ENCODE measurements around the gene RPH3AL. TPM values are rescaled to one million over a fixed set of nuclear protein-coding genes. Genes with fewer than 3 reads are reported as not detected.

Gene RPH3AL, protein sequence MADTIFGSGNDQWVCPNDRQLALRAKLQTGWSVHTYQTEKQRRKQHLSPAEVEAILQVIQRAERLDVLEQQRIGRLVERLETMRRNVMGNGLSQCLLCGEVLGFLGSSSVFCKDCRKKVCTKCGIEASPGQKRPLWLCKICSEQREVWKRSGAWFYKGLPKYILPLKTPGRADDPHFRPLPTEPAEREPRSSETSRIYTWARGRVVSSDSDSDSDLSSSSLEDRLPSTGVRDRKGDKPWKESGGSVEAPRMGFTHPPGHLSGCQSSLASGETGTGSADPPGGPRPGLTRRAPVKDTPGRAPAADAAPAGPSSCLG
- total RNA-seq, result 24.3 and 26.0 TPM in 2 replicates
- 20.9 TPM for polyA plus RNA-seq (2012)

DNA sequence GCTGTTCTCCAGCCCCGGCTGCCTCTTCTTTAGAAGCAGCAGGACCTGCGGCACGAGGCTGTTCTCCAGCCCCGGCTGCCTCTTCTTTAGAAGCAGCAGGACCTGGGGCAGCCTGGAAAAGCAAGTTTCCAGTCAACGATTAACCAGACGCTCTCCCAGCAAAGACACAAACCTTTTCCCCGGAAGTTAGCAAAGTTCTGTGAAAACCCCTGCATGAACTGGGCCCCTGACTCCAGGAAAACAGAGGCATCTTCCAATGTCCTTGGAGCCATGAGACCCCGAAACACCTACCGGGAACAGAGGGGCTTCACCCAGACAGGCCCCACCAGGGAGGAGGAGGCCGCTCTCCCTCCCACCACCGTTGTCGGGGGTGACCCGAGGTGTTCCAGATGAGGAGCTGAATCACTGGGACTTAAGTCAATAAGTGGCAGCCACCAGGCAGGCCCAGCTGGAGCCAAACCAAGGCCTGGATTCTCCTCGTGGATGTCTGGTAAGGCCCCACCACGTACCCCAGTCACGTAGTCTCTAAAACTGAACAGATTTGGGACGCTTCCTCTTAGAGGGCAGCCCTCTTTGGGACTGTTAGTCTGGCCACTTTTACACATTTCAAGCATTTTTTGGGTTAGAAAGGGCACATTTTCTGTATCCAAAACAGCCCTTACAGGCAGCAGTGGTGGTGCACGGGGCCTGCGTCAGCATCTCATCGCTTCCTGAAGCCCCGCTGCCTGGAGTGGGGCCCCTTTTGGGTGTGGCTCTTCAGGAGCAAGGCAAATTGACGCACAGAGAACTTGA, at the start of gene RPH3AL:
Gene RPH3AL, minus strand, starts transcription at position 387 of the 792 bp plus-strand sequence. CDS start 25,264 bp downstream, outside the sequence.
- peak; percentile 70 for DNase-seq (ENCODE audit: low read depth)

- no peak for DNase-seq (ENCODE audit: low read depth)
Measured at GRCh38 chr17:400257-400656, 47.6 kb upstream of the RPH3AL start.

- no peak for DNase-seq (ENCODE audit: low read depth)
Measured at GRCh38 chr17:396788-397187, 44.2 kb upstream of the RPH3AL start.

DNA sequence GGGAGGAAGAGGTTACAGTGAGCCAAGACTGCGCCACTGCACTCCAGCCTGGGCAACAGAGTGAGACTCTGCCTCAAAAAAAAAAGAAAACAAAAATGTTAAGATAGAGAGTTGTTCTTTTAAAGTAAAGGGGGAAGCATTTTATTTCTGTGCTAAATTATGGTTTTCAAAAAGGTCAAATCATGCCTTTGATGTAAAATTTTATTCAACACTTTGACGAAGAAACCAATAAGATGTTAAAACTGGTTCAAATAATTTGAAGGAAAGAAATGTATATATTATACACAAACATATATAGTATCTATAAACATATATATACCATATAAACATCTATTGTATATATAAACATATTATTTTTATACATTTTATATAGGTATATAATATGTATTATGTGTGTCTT, 43.4 kb upstream of the RPH3AL start:
- DNase-seq (ENCODE audit: low read depth), result no peak

DNA sequence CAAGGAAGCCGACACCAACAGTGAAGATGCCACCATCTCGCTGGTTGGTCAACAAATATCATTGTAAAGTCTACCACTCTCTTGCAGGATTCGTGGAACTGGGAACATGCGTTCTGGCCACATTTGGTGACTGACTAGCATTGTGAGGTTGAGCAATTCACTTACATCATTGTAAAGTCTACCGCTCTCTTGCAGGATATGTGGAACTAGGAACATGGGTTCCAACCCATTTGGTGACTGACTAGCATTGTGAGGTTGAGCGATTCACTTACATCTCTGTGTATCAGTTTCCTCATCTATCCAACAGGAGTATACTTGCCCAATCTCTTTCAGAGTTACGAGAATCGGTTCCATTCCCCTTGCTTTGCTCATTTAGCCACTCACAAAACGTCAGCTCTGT, 42.6 kb upstream of the RPH3AL start:
- DNase-seq (ENCODE audit: low read depth), result no peak

- no peak for DNase-seq (ENCODE audit: low read depth)
Measured at GRCh38 chr17:394718-395095, 42.1 kb upstream of the RPH3AL start.

DNA sequence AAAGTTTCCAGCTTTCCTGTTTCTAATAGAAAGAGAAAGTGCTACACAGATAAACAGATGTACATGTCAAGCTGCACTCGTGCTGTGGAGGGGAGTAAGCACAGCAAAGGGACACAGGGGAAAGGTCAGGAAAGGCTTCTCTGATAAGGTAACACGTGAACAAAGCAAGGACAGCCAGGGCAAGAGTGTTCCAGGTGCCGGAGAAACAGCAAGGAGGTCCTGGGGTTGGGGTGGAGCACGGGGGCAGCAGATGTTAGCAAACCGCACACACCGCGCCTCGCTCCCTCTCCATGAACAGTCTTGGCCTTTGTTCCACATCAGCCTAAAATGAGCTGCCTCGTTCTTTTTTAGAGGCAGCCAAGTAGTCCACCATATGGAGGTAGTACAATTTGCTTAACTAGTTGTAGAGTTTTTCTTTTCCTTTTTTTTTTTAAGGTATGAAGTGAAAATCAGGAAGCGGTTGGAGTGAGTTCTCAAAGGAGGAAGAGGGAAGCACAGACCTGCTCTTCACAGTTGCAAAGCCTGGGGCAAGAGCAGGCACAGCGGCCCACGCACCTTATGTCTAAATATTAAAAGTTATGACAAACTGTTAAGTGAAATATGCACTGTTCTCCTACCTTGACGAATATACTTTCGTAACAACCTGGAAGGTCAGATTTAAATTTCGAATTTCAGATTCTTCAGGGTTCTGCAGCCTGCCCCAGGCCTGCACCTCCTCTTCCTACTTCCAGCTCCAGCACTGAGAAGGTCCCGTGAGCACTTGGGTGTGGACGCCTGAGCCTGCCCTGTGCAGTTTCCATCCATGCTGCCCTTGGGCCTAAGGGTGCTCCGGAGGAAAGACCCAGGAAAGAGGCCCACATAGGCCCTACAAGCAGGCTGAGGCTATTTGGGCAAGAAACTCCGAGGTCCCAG, 41.5 kb upstream of the RPH3AL start:
- DNase-seq (ENCODE audit: low read depth), result no peak

DNA sequence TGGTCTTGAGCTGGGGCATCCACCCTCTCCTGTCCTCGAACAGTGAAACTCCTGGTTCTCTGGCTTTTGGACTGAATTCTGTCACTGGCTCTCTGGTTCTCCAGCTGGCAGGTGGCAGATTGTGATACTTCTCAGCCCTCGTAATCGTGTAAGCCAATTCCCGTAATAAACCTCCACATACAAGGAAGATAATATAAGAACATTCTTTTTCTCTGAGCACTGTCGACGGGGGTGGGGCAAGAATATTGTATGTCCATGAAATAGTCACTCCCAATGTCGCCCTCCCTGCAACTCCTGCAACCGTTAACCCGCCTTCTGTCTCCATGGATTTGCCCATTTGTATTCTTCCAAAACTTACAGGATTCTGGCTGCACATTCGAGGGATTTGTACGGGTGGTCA, 39.2 kb upstream of the RPH3AL start:
- no peak for DNase-seq (ENCODE audit: low read depth)

GRCh38 chr17:390025-390424, 37.4 kb upstream of the RPH3AL start:
- DNase-seq (ENCODE audit: low read depth), result no peak

DNA sequence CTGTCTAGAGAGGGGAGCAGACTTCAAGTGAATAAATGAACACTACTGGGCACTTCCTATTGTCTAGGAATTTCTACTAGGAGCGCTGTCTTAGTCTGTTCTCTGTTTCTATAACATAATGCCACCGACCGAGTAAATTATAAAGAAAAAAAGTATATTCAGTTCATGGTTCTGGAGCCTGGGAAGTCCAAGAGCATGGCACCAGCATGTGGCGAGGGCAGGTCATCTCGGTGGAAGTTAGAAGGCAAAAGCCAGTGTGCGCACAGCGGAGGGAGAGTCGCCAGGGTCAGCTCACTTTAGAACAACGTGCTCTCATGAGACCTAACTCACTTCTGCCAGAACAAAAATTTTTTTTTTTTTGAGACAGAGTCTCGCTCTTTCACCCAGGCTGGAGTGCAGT, 35.5 kb upstream of the RPH3AL start:
- no peak for DNase-seq (ENCODE audit: low read depth)

DNA sequence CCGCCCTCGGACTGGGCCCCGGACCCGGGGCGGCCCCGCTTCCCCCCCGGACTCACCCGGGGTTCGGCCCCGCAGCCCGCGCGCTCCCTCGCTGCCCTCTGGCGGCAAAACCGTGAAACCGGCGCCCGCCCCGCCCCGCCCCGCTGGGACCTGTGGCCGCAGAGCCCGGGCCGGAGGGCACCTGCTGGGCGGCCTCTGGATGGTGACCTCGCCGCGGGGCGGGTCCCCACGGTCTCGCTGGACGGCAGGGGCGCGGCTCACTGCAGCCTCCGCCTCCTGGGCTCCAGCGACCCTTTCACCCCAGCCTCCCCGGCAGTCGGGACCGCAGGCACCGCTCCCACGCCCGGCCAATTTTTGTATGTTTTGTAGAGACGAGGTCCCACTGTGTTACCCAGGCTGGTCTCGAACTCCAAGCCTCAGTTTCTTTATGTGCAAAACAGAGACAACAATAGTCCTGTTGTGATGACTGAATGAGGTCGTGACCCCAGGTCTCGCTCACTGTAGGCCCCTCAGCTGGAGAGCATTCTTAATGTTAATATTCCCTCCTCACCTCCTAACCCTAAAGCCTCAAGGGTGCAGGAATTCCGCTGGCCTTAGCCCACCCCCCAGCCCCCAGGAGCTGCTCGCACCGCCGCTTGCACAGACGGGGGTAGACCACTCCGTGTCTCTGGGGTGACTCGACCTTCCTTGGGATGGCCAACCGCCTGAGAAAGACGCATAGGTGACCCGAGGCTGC, 33.7 kb upstream of the RPH3AL start:
- peak; percentile 77 for DNase-seq (ENCODE audit: low read depth)

DNA sequence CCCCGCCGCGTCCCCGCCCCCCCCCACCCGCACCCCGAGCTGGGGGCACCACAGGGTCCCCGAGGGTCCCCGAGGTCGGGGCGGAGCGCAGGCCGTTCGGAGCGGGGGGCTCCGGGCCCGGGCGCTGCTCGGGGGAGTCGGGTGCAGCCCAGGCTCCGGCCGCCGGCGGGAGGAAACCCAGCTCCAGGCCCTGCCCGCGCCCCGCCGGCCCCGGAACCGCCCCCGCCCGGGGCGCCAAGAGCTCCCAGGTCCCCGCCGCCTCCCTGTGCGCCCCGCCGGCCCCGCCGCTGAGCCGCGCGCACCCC, 33.2 kb upstream of the RPH3AL start:
- DNase-seq (ENCODE audit: low read depth), result no peak

- peak; percentile 31 for DNase-seq (ENCODE audit: low read depth)
Measured at GRCh38 chr17:385178-385835, 32.7 kb upstream of the RPH3AL start.

GRCh38 chr17:384622-385177, 32.1 kb upstream of the RPH3AL start:
- no peak for DNase-seq (ENCODE audit: low read depth)

DNA sequence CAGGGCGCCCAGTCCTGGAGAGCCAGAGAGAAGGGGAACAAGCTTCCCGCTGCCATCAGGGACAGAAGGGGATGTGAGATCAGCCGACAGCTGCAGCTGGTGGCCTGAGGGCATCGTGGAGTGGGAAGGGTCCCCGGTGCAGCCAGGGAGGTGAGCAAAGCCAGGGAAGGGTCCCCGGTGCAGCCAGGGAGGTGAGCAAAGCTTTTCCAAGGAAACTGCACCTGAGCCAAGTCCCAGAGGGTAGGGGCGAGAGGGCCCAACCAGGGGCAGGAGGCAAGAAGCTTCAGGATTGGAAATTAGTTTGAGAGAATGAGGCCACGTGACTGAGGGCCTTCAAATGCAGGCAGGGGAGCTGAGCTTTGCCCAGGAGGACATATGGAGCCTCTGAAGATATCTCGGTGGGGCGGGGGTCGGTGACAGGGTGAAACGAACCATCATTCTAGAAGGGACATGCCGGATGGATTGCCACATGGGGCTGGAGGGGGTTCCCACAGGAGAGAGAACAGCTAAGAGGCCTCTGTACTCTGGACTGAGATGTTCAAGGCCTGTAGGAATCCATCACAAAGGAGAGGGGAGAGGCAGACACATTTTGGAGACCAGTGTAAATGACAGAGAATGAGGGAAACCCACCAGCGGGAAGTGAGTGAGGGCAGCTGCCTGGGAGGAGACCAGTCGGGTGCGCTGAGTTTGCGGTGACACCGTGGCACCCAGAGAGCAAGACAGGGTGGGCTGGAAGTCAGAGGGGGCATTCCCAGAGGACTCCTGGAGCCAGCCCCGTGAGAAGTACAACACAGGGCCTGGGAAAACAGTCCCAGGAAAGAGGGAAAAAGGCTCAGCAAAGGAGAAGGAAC, 31.4 kb upstream of the RPH3AL start:
- DNase-seq (ENCODE audit: low read depth), result no peak

- no peak for DNase-seq (ENCODE audit: low read depth)
Measured at GRCh38 chr17:382644-383533, 30.3 kb upstream of the RPH3AL start.

- DNase-seq (ENCODE audit: low read depth), result no peak
Measured at GRCh38 chr17:381941-382643, 29.5 kb upstream of the RPH3AL start.

- no peak for DNase-seq (ENCODE audit: low read depth)
Measured at GRCh38 chr17:381516-381915, 28.9 kb upstream of the RPH3AL start.
